GM12878 (cell line): Measurements from ENCODE around the gene HMGN4. TPM values are rescaled to one million over a fixed set of nuclear protein-coding genes. Genes with fewer than 3 reads are reported as not detected.

Experiments
- BCL11A ChIP-seq: IDR thresholded peaks from 2 replicates; pipeline ENCODE4 v1.6.1; 2011; ENCODE audit warnings: low read depth, low read length
- BHLHE40 ChIP-seq, 2 experiments: fragments of 450-650 bp in 1 of 2; IDR thresholded peaks; 2 replicates each; pipeline ENCODE4 v1.6.1; 2011 to 2017; ENCODE audit warnings: low read depth in 2 of 2, borderline replicate concordance in 1 of 2, improper control_type of control experiment in 1 of 2, low read length in 1 of 2, mild to moderate bottlenecking in 1 of 2
- DPF2 ChIP-seq: fragments of 450-650 bp; IDR thresholded peaks from 2 replicates; pipeline ENCODE4 v1.6.1; 2017; ENCODE audit warnings: mild to moderate bottlenecking
- ELK1 ChIP-seq: IDR thresholded peaks from 2 replicates; pipeline ENCODE4 v1.6.1; 2012; ENCODE audit warnings: low read depth, low read length, improper control_type of control experiment
- IRF4 ChIP-seq: IDR thresholded peaks from 2 replicates; pipeline ENCODE4 v1.6.1; 2011; ENCODE audit warnings: low read depth, low read length
- LARP7 ChIP-seq: fragments of 450-650 bp; IDR thresholded peaks from 2 replicates; pipeline ENCODE4 v1.6.1; 2017; ENCODE audit warnings: mild to moderate bottlenecking
- NFYA ChIP-seq: IDR thresholded peaks from 2 replicates; pipeline ENCODE4 v1.6.1; 2011; ENCODE audit warnings: low read depth, mild to moderate bottlenecking, low read length, improper control_type of control experiment, borderline replicate concordance
- NFYB ChIP-seq: IDR thresholded peaks from 2 replicates; pipeline ENCODE4 v1.6.1; 2011; ENCODE audit warnings: low read depth, mild to moderate bottlenecking, low read length, improper control_type of control experiment, moderate library complexity; ENCODE audit not compliant: insufficient read depth
- NR2C2 ChIP-seq: IDR thresholded peaks from 2 replicates; pipeline ENCODE4 v1.6.1; 2011; ENCODE audit warnings: borderline replicate concordance, low read depth; ENCODE audit not compliant: control insufficient read depth, insufficient read length
- PAX5 ChIP-seq: IDR thresholded peaks from 2 replicates; pipeline ENCODE4 v1.6.1; 2011; ENCODE audit warnings: low read depth, low read length, borderline replicate concordance
- POLR2A ChIP-seq: IDR thresholded peaks from 2 replicates; pipeline ENCODE4 v1.6.1; 2011; ENCODE audit warnings: low read depth, mild to moderate bottlenecking, low read length
- RAD51 ChIP-seq: fragments of 450-650 bp; IDR thresholded peaks from 2 replicates; pipeline ENCODE4 v1.6.1; 2016; ENCODE audit warnings: moderate library complexity, mild to moderate bottlenecking, inconsistent platforms
- RB1 ChIP-seq: fragments of 450-650 bp; formaldehyde crosslinking; IDR thresholded peaks from 2 replicates; pipeline ENCODE4 v1.6.1; 2017; ENCODE audit warnings: mild to moderate bottlenecking, borderline replicate concordance
- SMAD5 ChIP-seq: IDR thresholded peaks from 2 replicates; pipeline ENCODE4 v1.6.1; 2016; ENCODE audit warnings: antibody characterized with exemption, low read depth
- SUZ12 ChIP-seq: fragments of 200-600 bp; sonication (generic); IDR thresholded peaks from one replicate; pipeline ENCODE4 v1.6.1; 2018; ENCODE audit warnings: antibody characterized with exemption, mild to moderate bottlenecking; ENCODE audit not compliant: unreplicated experiment
- TCF12 ChIP-seq: IDR thresholded peaks from 2 replicates; pipeline ENCODE4 v1.6.1; 2011; ENCODE audit warnings: low read depth, mild to moderate bottlenecking, low read length
- WRNIP1 ChIP-seq: IDR thresholded peaks from 2 replicates; pipeline ENCODE4 v1.6.1; 2011; ENCODE audit warnings: low read depth, low read length, improper control_type of control experiment, borderline replicate concordance
- YY1 ChIP-seq: IDR thresholded peaks from 2 replicates; pipeline ENCODE4 v1.6.1; 2011; ENCODE audit warnings: low read depth, mild to moderate bottlenecking, low read length
- ZBED1 ChIP-seq: IDR thresholded peaks from 2 replicates; pipeline ENCODE4 v1.6.1; 2016; ENCODE audit warnings: borderline replicate concordance
- ZNF274 ChIP-seq: IDR thresholded peaks from one replicate; pipeline ENCODE4 v1.8.0; 2011; ENCODE audit not compliant: insufficient read length, insufficient read depth
- ZNF592 ChIP-seq: fragments of 450-650 bp; IDR thresholded peaks from 2 replicates; pipeline ENCODE4 v1.6.1; 2017; ENCODE audit warnings: mild to moderate bottlenecking, moderate library complexity
- polyA plus RNA-seq, 11 experiments: library from polyadenylated mRNA; depleted of rRNA in 4 of 11; unstranded in 6 of 11; stranded (reverse) in 5 of 11; fragments of >200 nt; fragmentation: Nextera tagmentation in 4 of 11; fragmentation: Illumina TruSeq in 1 of 11; extraction: Ambion mirVana in 4 of 11; extraction: Trizol in 1 of 11; gene quantifications; 1 replicate in 1 of 11; 2 replicates in 10 of 11; pipeline versions ENCODE4 v1.2.1 to v1.2.3, GENCODE V29; 2011 to 2016; ENCODE audit warnings: inconsistent platforms in 2 of 11, missing spikeins in 2 of 11, low read depth in 1 of 11
- total RNA-seq, 4 experiments: library from RNA; depleted of rRNA in 3 of 4; stranded (reverse); fragments of >200 nt in 3 of 4; fragmentation: Illumina TruSeq in 1 of 4; extraction: Trizol in 1 of 4; gene quantifications; 2 replicates each; pipeline versions ENCODE4 v1.2.1 to v1.2.3, GENCODE V29; 2013 to 2021
- TF ChIP-seq, protein P1 (sequence below): fragments of 450-650 bp; conservative IDR thresholded peaks from 2 replicates; pipeline ENCODE4 v1.6.1; 2017; ENCODE audit warnings: mild to moderate bottlenecking, moderate library complexity
- TF ChIP-seq, protein P2 (sequence below): fragments of 450-650 bp; IDR thresholded peaks from 2 replicates; pipeline ENCODE4 v1.6.1; 2016; ENCODE audit warnings: mild to moderate bottlenecking

HMGN4 gene
- total and polyA plus RNA-seq, 10 of the 15 experiments (the other 5 are each of a cell fraction or from before 2014, with no cell fraction given): 26.7 to 99.1 (median 76.7) TPM

GRCh38 chr6:26568601-26569432 lies 30.7 kb downstream of the HMGN4 start (continued):
- TF ChIP-seq, protein P1, sequence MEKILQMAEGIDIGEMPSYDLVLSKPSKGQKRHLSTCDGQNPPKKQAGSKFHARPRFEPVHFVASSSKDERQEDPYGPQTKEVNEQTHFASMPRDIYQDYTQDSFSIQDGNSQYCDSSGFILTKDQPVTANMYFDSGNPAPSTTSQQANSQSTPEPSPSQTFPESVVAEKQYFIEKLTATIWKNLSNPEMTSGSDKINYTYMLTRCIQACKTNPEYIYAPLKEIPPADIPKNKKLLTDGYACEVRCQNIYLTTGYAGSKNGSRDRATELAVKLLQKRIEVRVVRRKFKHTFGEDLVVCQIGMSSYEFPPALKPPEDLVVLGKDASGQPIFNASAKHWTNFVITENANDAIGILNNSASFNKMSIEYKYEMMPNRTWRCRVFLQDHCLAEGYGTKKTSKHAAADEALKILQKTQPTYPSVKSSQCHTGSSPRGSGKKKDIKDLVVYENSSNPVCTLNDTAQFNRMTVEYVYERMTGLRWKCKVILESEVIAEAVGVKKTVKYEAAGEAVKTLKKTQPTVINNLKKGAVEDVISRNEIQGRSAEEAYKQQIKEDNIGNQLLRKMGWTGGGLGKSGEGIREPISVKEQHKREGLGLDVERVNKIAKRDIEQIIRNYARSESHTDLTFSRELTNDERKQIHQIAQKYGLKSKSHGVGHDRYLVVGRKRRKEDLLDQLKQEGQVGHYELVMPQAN: peak; percentile 30; the same call in 1 of the 2 replicates
- TF ChIP-seq RAD51 (no peak), IRF4 (peak; percentile 82), RB1 (no peak), PAX5 (no peak), NFYB (no peak), NR2C2 (no peak), TCF12 (no peak), DPF2 (no peak), LARP7 (no peak), ZNF592 (no peak), SUZ12 (no peak), ZNF274 (no peak), NFYA (no peak), WRNIP1 (no peak), SMAD5 (no peak), BCL11A (peak; percentile 44; the same call in 1 of the 2 replicates), POLR2A (no peak), ELK1 (no peak), ZBED1 (peak; percentile 59; the same call in 1 of the 2 replicates), BHLHE40 (IDR thresholded peaks at IDR 0.05; ENCODE audit: borderline replicate concordance in 1 of 2, low read depth in 2 of 2, low read length in 1 of 2) (peak; percentile 20 to 26; a peak in 1 of 4 replicates), YY1 (peak; percentile 71)
- TF ChIP-seq, protein P2, sequence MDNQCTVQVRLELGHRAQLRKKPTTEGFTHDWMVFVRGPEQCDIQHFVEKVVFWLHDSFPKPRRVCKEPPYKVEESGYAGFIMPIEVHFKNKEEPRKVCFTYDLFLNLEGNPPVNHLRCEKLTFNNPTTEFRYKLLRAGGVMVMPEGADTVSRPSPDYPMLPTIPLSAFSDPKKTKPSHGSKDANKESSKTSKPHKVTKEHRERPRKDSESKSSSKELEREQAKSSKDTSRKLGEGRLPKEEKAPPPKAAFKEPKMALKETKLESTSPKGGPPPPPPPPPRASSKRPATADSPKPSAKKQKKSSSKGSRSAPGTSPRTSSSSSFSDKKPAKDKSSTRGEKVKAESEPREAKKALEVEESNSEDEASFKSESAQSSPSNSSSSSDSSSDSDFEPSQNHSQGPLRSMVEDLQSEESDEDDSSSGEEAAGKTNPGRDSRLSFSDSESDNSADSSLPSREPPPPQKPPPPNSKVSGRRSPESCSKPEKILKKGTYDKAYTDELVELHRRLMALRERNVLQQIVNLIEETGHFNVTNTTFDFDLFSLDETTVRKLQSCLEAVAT: 0 out of 2 replicates have a peak, but pooled peaks have one; percentile 74
